ENCODE measurements around the gene ALMS1.

Gene ALMS1

DNA sequence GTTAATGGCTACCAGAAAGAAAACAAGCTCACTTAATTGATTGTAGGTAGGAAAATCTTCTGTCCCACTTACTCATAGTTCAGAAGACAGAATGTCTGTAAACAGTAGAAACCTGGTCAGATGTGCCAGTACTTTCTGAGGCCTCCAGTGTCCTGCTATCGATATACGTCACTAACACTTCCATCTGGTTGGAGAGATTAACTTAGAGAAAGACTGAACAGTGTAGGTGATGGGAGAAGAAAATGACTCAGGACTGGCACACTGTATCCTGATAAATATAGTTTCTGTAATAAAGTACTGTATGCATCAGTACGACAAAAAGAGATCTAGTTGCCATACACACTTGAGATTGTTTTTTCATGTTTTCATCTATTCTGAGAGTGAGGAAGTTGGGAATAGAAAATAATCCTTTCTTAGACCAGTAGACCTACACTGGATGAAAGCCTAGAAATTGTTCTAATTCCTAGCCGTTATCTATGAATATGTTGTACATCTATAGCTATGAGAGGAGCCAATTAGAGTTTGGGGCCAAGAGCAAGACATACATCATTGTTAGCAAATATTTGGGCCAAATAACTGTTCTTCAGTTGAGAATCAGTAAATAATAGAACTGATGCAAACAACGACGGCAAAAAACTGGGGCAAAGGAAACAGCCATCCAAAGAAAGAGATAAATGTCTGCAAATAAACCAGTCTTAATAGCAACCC lies 150.7 kb downstream of the ALMS1 start:
- TF ChIP-seq, protein P1, sequence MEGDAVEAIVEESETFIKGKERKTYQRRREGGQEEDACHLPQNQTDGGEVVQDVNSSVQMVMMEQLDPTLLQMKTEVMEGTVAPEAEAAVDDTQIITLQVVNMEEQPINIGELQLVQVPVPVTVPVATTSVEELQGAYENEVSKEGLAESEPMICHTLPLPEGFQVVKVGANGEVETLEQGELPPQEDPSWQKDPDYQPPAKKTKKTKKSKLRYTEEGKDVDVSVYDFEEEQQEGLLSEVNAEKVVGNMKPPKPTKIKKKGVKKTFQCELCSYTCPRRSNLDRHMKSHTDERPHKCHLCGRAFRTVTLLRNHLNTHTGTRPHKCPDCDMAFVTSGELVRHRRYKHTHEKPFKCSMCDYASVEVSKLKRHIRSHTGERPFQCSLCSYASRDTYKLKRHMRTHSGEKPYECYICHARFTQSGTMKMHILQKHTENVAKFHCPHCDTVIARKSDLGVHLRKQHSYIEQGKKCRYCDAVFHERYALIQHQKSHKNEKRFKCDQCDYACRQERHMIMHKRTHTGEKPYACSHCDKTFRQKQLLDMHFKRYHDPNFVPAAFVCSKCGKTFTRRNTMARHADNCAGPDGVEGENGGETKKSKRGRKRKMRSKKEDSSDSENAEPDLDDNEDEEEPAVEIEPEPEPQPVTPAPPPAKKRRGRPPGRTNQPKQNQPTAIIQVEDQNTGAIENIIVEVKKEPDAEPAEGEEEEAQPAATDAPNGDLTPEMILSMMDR (IDR thresholded peaks at IDR 0.05): no peak

DNA sequence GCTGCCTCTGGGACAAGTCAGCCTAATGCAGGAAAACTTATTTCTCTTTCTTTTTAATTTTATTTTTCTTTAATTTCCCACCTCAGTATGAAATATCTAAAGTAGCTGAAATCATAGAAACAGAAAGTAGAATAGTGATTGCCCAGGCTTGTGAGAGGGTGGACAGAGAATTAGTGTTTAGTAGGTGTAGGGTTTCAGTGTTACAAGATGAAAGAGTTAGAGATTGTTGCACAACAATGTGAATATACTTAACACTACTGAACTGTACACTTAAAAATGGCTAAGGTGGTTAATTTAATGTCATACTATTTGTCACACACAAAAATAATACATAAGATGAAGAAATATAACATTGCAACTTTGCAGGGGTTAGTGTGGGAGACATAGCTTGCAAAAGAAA lies 175.8 kb downstream of the ALMS1 start:
- TF ChIP-seq, protein P1 (IDR thresholded peaks at IDR 0.05): no peak

DNA sequence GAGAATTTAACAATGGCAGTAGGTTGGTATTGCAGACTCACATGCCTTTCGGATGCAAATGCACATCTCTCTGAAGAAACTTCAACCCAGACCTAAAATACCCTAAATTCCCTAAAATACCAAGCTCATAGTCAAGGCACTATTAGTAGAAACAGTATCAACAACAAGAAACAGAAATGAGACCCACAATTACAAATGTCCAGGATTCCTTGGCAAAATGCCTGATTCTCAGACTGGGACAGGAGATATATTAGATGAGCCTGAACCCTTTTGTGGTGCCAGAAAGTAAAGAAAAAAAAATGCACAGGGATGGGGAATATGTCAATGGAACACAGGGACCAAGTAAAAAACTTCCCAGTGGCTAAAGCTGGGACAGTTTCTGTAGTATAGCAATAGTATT lies 179.3 kb downstream of the ALMS1 start:
- TF ChIP-seq, protein P1 (IDR thresholded peaks at IDR 0.05): no peak

DNA sequence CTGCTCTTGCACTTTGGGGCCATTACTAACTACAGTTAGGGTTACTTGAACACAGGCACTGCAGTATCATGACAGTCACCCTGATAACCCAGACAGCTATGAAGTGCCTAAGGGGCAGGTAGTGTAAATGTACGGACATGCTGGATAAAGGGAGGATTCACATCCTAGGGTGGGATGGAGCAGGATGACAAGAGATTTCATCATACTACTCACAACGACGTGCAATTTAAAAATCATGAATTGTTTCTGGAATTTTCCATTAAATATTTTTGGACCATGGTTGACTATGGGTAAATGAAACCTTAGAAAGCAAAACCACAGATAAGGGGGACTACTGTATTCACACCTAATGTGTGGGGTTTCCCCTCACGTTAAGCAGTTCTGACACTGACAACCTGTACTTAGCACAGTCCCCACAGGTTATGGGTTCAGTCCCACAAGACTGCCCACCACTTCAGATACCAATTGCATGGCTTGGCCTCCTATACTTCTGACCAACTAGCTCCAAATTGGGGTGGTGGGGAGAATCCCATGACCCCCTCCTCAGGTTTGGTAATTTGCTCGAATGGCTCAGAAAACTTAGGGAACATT lies 180.7 kb downstream of the ALMS1 start:
- TF ChIP-seq, protein P1 (IDR thresholded peaks at IDR 0.05): no peak

DNA sequence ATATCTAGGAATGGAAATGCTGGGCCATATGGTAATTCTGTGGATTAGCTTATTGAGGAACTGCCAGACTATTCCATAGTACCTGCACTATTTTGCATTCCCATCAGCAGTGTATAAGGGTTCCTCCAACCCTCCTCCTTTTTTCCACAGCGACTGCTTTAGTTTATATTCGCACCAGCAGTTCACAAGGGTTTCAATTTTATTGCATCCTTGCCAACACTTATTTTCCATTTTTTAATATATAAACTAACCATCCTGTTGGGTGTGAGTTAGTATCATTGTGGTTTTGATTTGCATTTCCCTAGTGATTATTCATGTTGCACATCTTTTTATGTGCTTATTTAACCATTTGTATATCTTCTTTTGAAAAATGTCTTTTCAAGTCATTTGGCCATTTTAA lies 189.6 kb downstream of the ALMS1 start:
- TF ChIP-seq, protein P1 (IDR thresholded peaks at IDR 0.05): no peak

DNA sequence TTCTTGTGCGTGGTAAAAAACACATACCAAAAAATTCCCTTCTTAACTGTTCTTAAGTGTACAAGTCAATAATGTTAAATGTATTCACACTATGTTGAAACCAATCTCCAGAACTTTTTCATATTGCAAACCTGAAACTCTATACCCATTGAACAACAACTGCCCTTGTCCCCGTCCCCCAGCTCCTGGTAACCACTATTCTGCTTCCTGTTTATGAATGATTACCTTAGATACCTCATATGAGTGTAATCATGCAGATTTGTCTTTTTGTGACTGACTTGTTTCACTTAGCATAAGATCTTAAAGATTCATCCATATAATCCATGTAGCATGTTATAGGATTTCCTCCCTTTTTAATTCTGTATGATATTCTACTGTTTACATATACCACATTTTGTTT lies 196.7 kb downstream of the ALMS1 start:
- TF ChIP-seq, protein P1 (IDR thresholded peaks at IDR 0.05): no peak

DNA sequence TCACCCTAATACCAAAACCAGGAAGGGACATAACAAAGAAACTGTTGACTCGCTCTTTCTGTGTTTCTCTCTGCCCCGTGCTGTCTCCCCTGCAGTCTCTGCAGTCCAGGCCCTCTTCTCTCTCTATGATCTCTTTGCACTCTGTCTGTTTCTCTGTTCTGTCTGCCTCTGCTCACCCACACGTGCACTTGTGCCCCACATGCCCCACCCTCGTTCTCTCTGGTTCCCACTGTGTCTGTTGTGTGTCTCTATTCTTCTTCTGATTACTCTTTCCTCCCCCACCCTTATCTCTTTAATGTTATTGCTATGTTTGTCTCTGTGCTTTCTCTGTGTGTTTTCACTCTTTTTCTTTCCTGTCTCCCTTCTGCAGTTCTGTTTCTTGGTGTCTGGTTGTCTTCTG lies 202.5 kb downstream of the ALMS1 start:
- TF ChIP-seq, protein P1 (IDR thresholded peaks at IDR 0.05): no peak
